ENCODE results near the gene PTK6.
"Not testable (repeated sequence)": the region's sequence is repeated elsewhere in the genome, so short reads cannot be mapped to it uniquely, and the experiment has no call there.

PTK6 gene

GRCh38 chr20:63568986-63569949 lies 32.1 kb upstream of the PTK6 start:
- DNase-seq (ENCODE audit: low spot score): no peak

GRCh38 chr20:63568170-63568981 lies 31.2 kb upstream of the PTK6 start:
- DNase-seq (ENCODE audit: low spot score): no peak

GRCh38 chr20:63567386-63568169 lies 30.4 kb upstream of the PTK6 start:
- DNase-seq (ENCODE audit: low spot score): no peak

GRCh38 chr20:63567136-63567385 lies 29.9 kb upstream of the PTK6 start:
- no peak for DNase-seq (ENCODE audit: low spot score)

- no peak for DNase-seq (ENCODE audit: low spot score)
These were observed 29.4 kb upstream of the PTK6 start for GRCh38 chr20:63566395-63567135.

- DNase-seq (ENCODE audit: low spot score): no peak
These were observed 28.6 kb upstream of the PTK6 start for GRCh38 chr20:63565699-63566335.

- DNase-seq (ENCODE audit: low spot score): no peak
These were observed 28.0 kb upstream of the PTK6 start for GRCh38 chr20:63565021-63565698.

GRCh38 chr20:63564036-63564810 lies 27.0 kb upstream of the PTK6 start:
- DNase-seq (ENCODE audit: low spot score): no peak

GRCh38 chr20:63563225-63563935 lies 26.2 kb upstream of the PTK6 start:
- no peak for DNase-seq (ENCODE audit: low spot score)

- DNase-seq (ENCODE audit: low spot score): no peak
These were observed 25.5 kb upstream of the PTK6 start for GRCh38 chr20:63562461-63563224.

- DNase-seq (ENCODE audit: low spot score): no peak
These were observed 24.6 kb upstream of the PTK6 start for GRCh38 chr20:63561624-63562396.

GRCh38 chr20:63560856-63561609 lies 23.9 kb upstream of the PTK6 start:
- DNase-seq (ENCODE audit: low spot score): no peak

- DNase-seq (ENCODE audit: low spot score): no peak
These were observed 23.2 kb upstream of the PTK6 start for GRCh38 chr20:63560333-63560805.

- not testable (repeated sequence) for DNase-seq (ENCODE audit: low spot score)
These were observed 22.5 kb upstream of the PTK6 start for GRCh38 chr20:63559485-63560332.

GRCh38 chr20:63558804-63559484 lies 21.8 kb upstream of the PTK6 start:
- no peak for DNase-seq (ENCODE audit: low spot score)
